GM23338 (cell line): ENCODE data around the gene ADH1C.

Experiments used
- CREB1 ChIP-seq: fragments of 250-450 bp; sonication (Bioruptor Pico); IDR thresholded peaks from 2 replicates; pipeline ENCODE4 v1.5.0; 2020; ENCODE audit warnings: low read depth, mild to moderate bottlenecking, moderate library complexity
- EZH2 ChIP-seq: fragments of 200-600 bp; sonication (generic); IDR thresholded peaks from one replicate; pipeline ENCODE4 v1.8.0; 2017; ENCODE audit warnings: antibody characterized with exemption, mild to moderate bottlenecking, low read depth; ENCODE audit not compliant: unreplicated experiment
- EZH2phosphoT487 ChIP-seq: fragments of 200-600 bp; sonication (generic); IDR thresholded peaks from one replicate; pipeline ENCODE4 v1.8.1; 2018; ENCODE audit warnings: antibody characterized with exemption; ENCODE audit not compliant: unreplicated experiment
- JUNB ChIP-seq: IDR thresholded peaks from one replicate; pipeline ENCODE4 v1.6.1; 2016; ENCODE audit warnings: antibody characterized with exemption; ENCODE audit not compliant: unreplicated experiment
- NANOG ChIP-seq: IDR thresholded peaks from 2 replicates; pipeline ENCODE4 v1.6.1; 2016; ENCODE audit warnings: antibody characterized with exemption, borderline replicate concordance
- POLR2AphosphoS5 ChIP-seq: IDR thresholded peaks from 2 replicates; pipeline ENCODE4 v1.6.1; 2016; ENCODE audit warnings: antibody characterized with exemption, low read depth
- STAT1 ChIP-seq: IDR thresholded peaks from one replicate; pipeline ENCODE4 v1.6.1; 2016; ENCODE audit warnings: antibody characterized with exemption; ENCODE audit not compliant: unreplicated experiment
- ZNF114 ChIP-seq: fragments of 250-450 bp; sonication (Bioruptor Pico); IDR thresholded peaks from 2 replicates; pipeline ENCODE4 v1.5.0; 2020; ENCODE audit warnings: mild to moderate bottlenecking, moderate library complexity
- TF ChIP-seq, protein P1 (sequence below), 2 experiments: fragments of 200-600 bp in 1 of 2; sonication (generic) in 1 of 2; conservative IDR thresholded peaks; 2 replicates each; pipeline versions ENCODE4 v1.5.1 to v1.6.1; 2016 to 2017; ENCODE audit warnings: antibody characterized with exemption in 2 of 2, low read depth in 2 of 2, mild to moderate bottlenecking in 2 of 2, moderate library complexity in 1 of 2
- TF ChIP-seq, protein P2 (sequence below): IDR thresholded peaks from 2 replicates; pipeline ENCODE4 v1.6.1; 2016; ENCODE audit warnings: antibody characterized with exemption
- TF ChIP-seq, protein P3 (sequence below): IDR thresholded peaks from one replicate; pipeline ENCODE4 v1.6.1; 2018; ENCODE audit warnings: antibody characterized with exemption; ENCODE audit not compliant: unreplicated experiment
- TF ChIP-seq, protein P4 (sequence below): fragments of 250-450 bp; sonication (Bioruptor Pico); IDR thresholded peaks from 2 replicates; pipeline ENCODE4 v1.5.0; 2020; ENCODE audit warnings: mild to moderate bottlenecking, moderate library complexity

DNA sequence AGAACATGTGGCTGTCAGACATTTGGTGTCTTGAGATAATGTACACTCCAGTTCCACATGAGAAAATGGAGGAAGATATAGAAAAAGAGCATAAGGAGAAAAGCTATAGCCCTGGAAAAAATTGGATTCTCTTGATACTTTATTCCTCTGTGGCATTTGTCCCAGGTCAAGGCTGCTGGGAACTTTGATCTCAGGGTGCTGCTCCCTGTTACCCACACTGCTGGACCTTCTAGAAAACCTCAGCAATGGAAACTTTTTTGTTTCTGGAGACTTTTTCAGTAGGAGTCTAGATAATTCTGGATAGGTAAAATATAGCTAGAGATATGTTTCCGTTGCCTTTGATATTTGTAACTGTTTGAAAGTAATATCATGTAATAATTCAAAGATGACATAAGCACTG, 11.1 kb downstream of the ADH1C start:
- TF ChIP-seq JUNB = no peak
- no peak for TF ChIP-seq ZNF114 (CRISPR knock-in tag)
- TF ChIP-seq, protein P1, sequence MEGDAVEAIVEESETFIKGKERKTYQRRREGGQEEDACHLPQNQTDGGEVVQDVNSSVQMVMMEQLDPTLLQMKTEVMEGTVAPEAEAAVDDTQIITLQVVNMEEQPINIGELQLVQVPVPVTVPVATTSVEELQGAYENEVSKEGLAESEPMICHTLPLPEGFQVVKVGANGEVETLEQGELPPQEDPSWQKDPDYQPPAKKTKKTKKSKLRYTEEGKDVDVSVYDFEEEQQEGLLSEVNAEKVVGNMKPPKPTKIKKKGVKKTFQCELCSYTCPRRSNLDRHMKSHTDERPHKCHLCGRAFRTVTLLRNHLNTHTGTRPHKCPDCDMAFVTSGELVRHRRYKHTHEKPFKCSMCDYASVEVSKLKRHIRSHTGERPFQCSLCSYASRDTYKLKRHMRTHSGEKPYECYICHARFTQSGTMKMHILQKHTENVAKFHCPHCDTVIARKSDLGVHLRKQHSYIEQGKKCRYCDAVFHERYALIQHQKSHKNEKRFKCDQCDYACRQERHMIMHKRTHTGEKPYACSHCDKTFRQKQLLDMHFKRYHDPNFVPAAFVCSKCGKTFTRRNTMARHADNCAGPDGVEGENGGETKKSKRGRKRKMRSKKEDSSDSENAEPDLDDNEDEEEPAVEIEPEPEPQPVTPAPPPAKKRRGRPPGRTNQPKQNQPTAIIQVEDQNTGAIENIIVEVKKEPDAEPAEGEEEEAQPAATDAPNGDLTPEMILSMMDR (conservative IDR thresholded peaks at IDR 0.05; ENCODE audit: low read depth in 2 of 2) = no peak
- no peak for TF ChIP-seq POLR2AphosphoS5
- no peak for TF ChIP-seq EZH2
- no peak for TF ChIP-seq CREB1
- TF ChIP-seq, protein P2, sequence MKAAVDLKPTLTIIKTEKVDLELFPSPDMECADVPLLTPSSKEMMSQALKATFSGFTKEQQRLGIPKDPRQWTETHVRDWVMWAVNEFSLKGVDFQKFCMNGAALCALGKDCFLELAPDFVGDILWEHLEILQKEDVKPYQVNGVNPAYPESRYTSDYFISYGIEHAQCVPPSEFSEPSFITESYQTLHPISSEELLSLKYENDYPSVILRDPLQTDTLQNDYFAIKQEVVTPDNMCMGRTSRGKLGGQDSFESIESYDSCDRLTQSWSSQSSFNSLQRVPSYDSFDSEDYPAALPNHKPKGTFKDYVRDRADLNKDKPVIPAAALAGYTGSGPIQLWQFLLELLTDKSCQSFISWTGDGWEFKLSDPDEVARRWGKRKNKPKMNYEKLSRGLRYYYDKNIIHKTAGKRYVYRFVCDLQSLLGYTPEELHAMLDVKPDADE = no peak
- no peak for TF ChIP-seq EZH2phosphoT487
- TF ChIP-seq, protein P3, sequence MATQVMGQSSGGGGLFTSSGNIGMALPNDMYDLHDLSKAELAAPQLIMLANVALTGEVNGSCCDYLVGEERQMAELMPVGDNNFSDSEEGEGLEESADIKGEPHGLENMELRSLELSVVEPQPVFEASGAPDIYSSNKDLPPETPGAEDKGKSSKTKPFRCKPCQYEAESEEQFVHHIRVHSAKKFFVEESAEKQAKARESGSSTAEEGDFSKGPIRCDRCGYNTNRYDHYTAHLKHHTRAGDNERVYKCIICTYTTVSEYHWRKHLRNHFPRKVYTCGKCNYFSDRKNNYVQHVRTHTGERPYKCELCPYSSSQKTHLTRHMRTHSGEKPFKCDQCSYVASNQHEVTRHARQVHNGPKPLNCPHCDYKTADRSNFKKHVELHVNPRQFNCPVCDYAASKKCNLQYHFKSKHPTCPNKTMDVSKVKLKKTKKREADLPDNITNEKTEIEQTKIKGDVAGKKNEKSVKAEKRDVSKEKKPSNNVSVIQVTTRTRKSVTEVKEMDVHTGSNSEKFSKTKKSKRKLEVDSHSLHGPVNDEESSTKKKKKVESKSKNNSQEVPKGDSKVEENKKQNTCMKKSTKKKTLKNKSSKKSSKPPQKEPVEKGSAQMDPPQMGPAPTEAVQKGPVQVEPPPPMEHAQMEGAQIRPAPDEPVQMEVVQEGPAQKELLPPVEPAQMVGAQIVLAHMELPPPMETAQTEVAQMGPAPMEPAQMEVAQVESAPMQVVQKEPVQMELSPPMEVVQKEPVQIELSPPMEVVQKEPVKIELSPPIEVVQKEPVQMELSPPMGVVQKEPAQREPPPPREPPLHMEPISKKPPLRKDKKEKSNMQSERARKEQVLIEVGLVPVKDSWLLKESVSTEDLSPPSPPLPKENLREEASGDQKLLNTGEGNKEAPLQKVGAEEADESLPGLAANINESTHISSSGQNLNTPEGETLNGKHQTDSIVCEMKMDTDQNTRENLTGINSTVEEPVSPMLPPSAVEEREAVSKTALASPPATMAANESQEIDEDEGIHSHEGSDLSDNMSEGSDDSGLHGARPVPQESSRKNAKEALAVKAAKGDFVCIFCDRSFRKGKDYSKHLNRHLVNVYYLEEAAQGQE = no peak
- no peak for TF ChIP-seq STAT1
- TF ChIP-seq, protein P4, sequence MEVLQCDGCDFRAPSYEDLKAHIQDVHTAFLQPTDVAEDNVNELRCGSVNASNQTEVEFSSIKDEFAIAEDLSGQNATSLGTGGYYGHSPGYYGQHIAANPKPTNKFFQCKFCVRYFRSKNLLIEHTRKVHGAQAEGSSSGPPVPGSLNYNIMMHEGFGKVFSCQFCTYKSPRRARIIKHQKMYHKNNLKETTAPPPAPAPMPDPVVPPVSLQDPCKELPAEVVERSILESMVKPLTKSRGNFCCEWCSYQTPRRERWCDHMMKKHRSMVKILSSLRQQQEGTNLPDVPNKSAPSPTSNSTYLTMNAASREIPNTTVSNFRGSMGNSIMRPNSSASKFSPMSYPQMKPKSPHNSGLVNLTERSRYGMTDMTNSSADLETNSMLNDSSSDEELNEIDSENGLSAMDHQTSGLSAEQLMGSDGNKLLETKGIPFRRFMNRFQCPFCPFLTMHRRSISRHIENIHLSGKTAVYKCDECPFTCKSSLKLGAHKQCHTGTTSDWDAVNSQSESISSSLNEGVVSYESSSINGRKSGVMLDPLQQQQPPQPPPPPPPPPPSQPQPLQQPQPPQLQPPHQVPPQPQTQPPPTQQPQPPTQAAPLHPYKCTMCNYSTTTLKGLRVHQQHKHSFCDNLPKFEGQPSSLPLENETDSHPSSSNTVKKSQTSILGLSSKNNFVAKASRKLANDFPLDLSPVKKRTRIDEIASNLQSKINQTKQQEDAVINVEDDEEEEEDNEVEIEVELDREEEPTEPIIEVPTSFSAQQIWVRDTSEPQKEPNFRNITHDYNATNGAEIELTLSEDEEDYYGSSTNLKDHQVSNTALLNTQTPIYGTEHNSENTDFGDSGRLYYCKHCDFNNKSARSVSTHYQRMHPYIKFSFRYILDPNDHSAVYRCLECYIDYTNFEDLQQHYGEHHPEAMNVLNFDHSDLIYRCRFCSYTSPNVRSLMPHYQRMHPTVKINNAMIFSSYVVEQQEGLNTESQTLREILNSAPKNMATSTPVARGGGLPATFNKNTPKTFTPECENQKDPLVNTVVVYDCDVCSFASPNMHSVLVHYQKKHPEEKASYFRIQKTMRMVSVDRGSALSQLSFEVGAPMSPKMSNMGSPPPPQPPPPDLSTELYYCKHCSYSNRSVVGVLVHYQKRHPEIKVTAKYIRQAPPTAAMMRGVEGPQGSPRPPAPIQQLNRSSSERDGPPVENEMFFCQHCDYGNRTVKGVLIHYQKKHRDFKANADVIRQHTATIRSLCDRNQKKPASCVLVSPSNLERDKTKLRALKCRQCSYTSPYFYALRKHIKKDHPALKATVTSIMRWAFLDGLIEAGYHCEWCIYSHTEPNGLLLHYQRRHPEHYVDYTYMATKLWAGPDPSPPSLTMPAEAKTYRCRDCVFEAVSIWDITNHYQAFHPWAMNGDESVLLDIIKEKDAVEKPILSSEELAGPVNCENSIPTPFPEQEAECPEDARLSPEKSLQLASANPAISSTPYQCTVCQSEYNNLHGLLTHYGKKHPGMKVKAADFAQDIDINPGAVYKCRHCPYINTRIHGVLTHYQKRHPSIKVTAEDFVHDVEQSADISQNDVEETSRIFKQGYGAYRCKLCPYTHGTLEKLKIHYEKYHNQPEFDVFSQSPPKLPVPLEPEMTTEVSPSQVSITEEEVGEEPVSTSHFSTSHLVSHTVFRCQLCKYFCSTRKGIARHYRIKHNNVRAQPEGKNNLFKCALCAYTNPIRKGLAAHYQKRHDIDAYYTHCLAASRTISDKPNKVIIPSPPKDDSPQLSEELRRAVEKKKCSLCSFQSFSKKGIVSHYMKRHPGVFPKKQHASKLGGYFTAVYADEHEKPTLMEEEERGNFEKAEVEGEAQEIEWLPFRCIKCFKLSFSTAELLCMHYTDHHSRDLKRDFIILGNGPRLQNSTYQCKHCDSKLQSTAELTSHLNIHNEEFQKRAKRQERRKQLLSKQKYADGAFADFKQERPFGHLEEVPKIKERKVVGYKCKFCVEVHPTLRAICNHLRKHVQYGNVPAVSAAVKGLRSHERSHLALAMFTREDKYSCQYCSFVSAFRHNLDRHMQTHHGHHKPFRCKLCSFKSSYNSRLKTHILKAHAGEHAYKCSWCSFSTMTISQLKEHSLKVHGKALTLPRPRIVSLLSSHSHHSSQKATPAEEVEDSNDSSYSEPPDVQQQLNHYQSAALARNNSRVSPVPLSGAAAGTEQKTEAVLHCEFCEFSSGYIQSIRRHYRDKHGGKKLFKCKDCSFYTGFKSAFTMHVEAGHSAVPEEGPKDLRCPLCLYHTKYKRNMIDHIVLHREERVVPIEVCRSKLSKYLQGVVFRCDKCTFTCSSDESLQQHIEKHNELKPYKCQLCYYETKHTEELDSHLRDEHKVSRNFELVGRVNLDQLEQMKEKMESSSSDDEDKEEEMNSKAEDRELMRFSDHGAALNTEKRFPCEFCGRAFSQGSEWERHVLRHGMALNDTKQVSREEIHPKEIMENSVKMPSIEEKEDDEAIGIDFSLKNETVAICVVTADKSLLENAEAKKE = no peak
- TF ChIP-seq NANOG = no peak
